Small intestine (tissue), 7 donors: ENCODE results near the gene KCNQ1OT1. TPM values are rescaled to one million over a fixed set of nuclear protein-coding genes. Genes with fewer than 3 reads are reported as not detected.

Experiments
- DNase-seq, 2 donors: peaks; one replicate each; pipeline versions ENCODE4 v3.0.0 to v3.0.0-alpha.2; 2013
- FAIRE-seq: peaks from 2 replicates; lab custom pipeline; 2012; peaks lifted over from hg19 to GRCh38; lab: Jason Lieb, UNC
- H3K27ac ChIP-seq, 3 donors: one replicate each; pipeline ENCODE4 v1.5.1; 2013; ENCODE audit warnings: low read length in 2 of 3, mild to moderate bottlenecking in 2 of 3, control low read depth in 1 of 3, inconsistent platforms in 1 of 3, low read depth in 1 of 3, moderate library complexity in 1 of 3
- H3K27me3 ChIP-seq, 3 donors: one replicate each; pipeline ENCODE4 v1.6.1; 2013; ENCODE audit warnings: low read length in 3 of 3, inconsistent platforms in 1 of 3; ENCODE audit not compliant: control insufficient read depth in 3 of 3, insufficient read depth in 3 of 3
- H3K36me3 ChIP-seq, 3 donors: one replicate each; pipeline ENCODE4 v1.6.1; 2013; ENCODE audit warnings: low read length in 3 of 3, inconsistent platforms in 1 of 3, low read depth in 1 of 3, mild to moderate bottlenecking in 1 of 3, moderate library complexity in 1 of 3; ENCODE audit not compliant: control insufficient read depth in 3 of 3, insufficient read depth in 2 of 3
- H3K4me1 ChIP-seq, 3 donors: one replicate each; pipeline ENCODE4 v1.6.1; 2013; ENCODE audit warnings: low read length in 2 of 3, inconsistent platforms in 1 of 3, low read depth in 1 of 3, mild to moderate bottlenecking in 1 of 3, moderate library complexity in 1 of 3; ENCODE audit not compliant: control insufficient read depth in 3 of 3, insufficient read depth in 2 of 3
- H3K4me3 ChIP-seq, 3 donors: one replicate each; pipeline ENCODE4 v1.5.1; 2013; ENCODE audit warnings: low read length in 3 of 3, control low read depth in 1 of 3, inconsistent platforms in 1 of 3, low read depth in 1 of 3, mild to moderate bottlenecking in 1 of 3, moderate library complexity in 1 of 3
- H3K9me3 ChIP-seq, 2 donors: one replicate each; pipeline ENCODE4 v1.6.1; 2013; ENCODE audit warnings: low read depth in 1 of 2, low read length in 1 of 2; ENCODE audit not compliant: control insufficient read depth in 2 of 2, insufficient read depth in 1 of 2
- WGBS, 3 donors: extraction: QIAGEN DNeasy Blood & Tissue Kit; methylation state at CpG; one replicate each; pipeline ENCODE4 v1.1.7; 2013; 5-methylcytosine and 5-hydroxymethylcytosine counted together
- polyA plus RNA-seq, 4 donors: library from polyadenylated mRNA; stranded (reverse) in 3 of 4; unstranded in 1 of 4; fragments of 200-250 nt in 3 of 4; fragments of 120-200 nt in 1 of 4; gene quantifications; one replicate each; pipeline versions ENCODE4 v1.2.1 to v1.2.3, GENCODE V29; 2013
- donor health status: healthy with polysubstance abuse.
- donor health status: control.
- donor health status: control.
- donor health status: Bipolar disorder and iron deficiency.
- donor health status: healthy.

The KCNQ1OT1 gene
- polyA plus RNA-seq, 4 donors: under 0.01 to 2.3 (median 0.11) TPM

- peaks cover 0 to 35% (median 3%) of the 10 kb centered on the region in 3 donors for H3K4me1 ChIP-seq
- DNase-seq: no peak
- FAIRE-seq: no peak
These were observed 4.6 kb upstream of the KCNQ1OT1 start for GRCh38 chr11:2704356-2704755.

GRCh38 chr11:2703363-2704141 lies 3.8 kb upstream of the KCNQ1OT1 start:
- FAIRE-seq (no peak), DNase-seq (peak in 1 of 2 donors; percentile 67)
- peaks cover 0 to 16% of the 10 kb centered on the region in 2 donors for H3K9me3 ChIP-seq
- H3K27ac ChIP-seq: peak overlapping the region in 1 of 3 donors; percentile 11
- H3K4me3 ChIP-seq: no peak overlapping the region
- WGBS, 3 donors: 61 to 87% (median 75%) methylated on average over 16 of the region's 16 CpGs
- peaks cover 0 to 35% (median 3%) of the 10 kb centered on the region in 3 donors for H3K4me1 ChIP-seq
- H3K27me3 ChIP-seq: no peaks in the 10 kb centered on the region
- peaks cover 0 to 17% (median 0%) of the 10 kb centered on the region in 3 donors for H3K36me3 ChIP-seq

More at GRCh38 chr11:2704356-2704755, 4.6 kb upstream of the KCNQ1OT1 start:
- H3K27me3 ChIP-seq: no peaks in the 10 kb centered on the region
- no peak overlapping the region for H3K4me3 ChIP-seq
- H3K36me3 ChIP-seq: peaks cover 0 to 9% (median 0%) of the 10 kb centered on the region in 3 donors
- peaks cover 0 to 11% of the 10 kb centered on the region in 2 donors for H3K9me3 ChIP-seq
- no peak overlapping the region for H3K27ac ChIP-seq
- WGBS, 3 donors: 88 to 96% (median 92%) methylated on average over 6 of the region's 6 CpGs

GRCh38 chr11:2702771-2703362 lies 3.1 kb upstream of the KCNQ1OT1 start:
- Histone ChIP-seq H3K4me3 (no peak overlapping the region), H3K4me1 (peaks cover 0 to 32% (median 3%) of the 10 kb centered on the region in 3 donors), H3K9me3 (peaks cover 0 to 17% of the 10 kb centered on the region in 2 donors), H3K27me3 (no peaks in the 10 kb centered on the region), H3K27ac (no peak overlapping the region), H3K36me3 (peaks cover 0 to 19% (median 0%) of the 10 kb centered on the region in 3 donors)
- 82 to 83% (median 83%) methylated on average over 16 to 17 of the region's 17 CpGs for WGBS, 3 donors
- no peak for DNase-seq
- no peak for FAIRE-seq

GRCh38 chr11:2701898-2702434 lies 2.2 kb upstream of the KCNQ1OT1 start:
- Histone ChIP-seq H3K27ac (peak overlapping the region in 1 of 3 donors; percentile 95), H3K9me3 (peaks cover 0 to 17% of the 10 kb centered on the region in 2 donors), H3K4me3 (no peak overlapping the region), H3K36me3 (peaks cover 0 to 19% (median 0%) of the 10 kb centered on the region in 3 donors), H3K27me3 (no peaks in the 10 kb centered on the region), H3K4me1 (peaks cover 0 to 32% (median 3%) of the 10 kb centered on the region in 3 donors)
- DNase-seq: no peak
- no peak for FAIRE-seq
- WGBS, 3 donors: 89 to 98% (median 93%) methylated on average over 5 of the region's 5 CpGs

GRCh38 chr11:2701230-2701629 lies 1.4 kb upstream of the KCNQ1OT1 start:
- whole genome bisulfite sequencing, 3 donors: 58 to 80% (median 62%) methylated on average over 7 of the region's 7 CpGs
- no peaks in the 10 kb centered on the region for H3K27me3 ChIP-seq
- H3K4me3 ChIP-seq: no peak overlapping the region
- peaks cover 0 to 32% (median 3%) of the 10 kb centered on the region in 3 donors for H3K4me1 ChIP-seq
- peak overlapping the region in 2 of 3 donors; percentile 88 to 95 for H3K27ac ChIP-seq
- FAIRE-seq (no peak), DNase-seq (peak; percentile 52 to 71)
- peaks cover 0 to 18% (median 0%) of the 10 kb centered on the region in 3 donors for H3K36me3 ChIP-seq
- H3K9me3 ChIP-seq: peaks cover 0 to 13% of the 10 kb centered on the region in 2 donors

- DNase-seq: peak; percentile 55 to 78
- H3K36me3 ChIP-seq: peaks cover 0 to 20% (median 0%) of the 10 kb centered on the region in 3 donors
- FAIRE-seq: no peak
- H3K9me3 ChIP-seq: peaks cover 0 to 7% of the 10 kb centered on the region in 2 donors
- H3K4me3 ChIP-seq: peak overlapping the region; percentile 30 to 62 (median 36)
- WGBS, 3 donors: 42 to 58% (median 44%) methylated on average over 48 to 52 of the region's 52 CpGs
- H3K27ac ChIP-seq: peak overlapping the region; percentile 88 to 95 (median 89)
- no peaks in the 10 kb centered on the region for H3K27me3 ChIP-seq
- H3K4me1 ChIP-seq: peaks cover 0 to 32% (median 3%) of the 10 kb centered on the region in 3 donors
These were observed 819 bp upstream of the KCNQ1OT1 start for GRCh38 chr11:2700415-2701211.

- Histone ChIP-seq H3K27me3 (no peaks in the 10 kb centered on the region), H3K4me3 (peak overlapping the region; percentile 33 to 88 (median 75)), H3K27ac (peak overlapping the region; percentile 52 to 81 (median 73)), H3K36me3 (peaks cover 0 to 26% (median 0%) of the 10 kb centered on the region in 3 donors), H3K9me3 (peaks cover 0 to 7% of the 10 kb centered on the region in 2 donors), H3K4me1 (peaks cover 0 to 39% (median 3%) of the 10 kb centered on the region in 3 donors)
- FAIRE-seq (no peak), DNase-seq (peak; percentile 46 to 48)
- WGBS, 3 donors: 50 to 64% (median 56%) methylated on average over 25 to 31 of the region's 31 CpGs
These were observed 636 bp downstream of the KCNQ1OT1 start for GRCh38 chr11:2699185-2699530.
